GM11168 (cell line): ENCODE results near the gene UBALD2.
"Not testable (repeated sequence)": the region's sequence is repeated elsewhere in the genome, so short reads cannot be mapped to it uniquely, and the experiment has no call there.

Source experiments
- in situ Hi-C: fragments of 300-500 bp; cut with MboI; formaldehyde crosslinking; loops from one replicate; pipeline ENCODE4 v1.12.0; 2022; ENCODE audit warnings: low sequenced_read_pairs; ENCODE audit not compliant: unreplicated experiment

Gene UBALD2

DNA sequence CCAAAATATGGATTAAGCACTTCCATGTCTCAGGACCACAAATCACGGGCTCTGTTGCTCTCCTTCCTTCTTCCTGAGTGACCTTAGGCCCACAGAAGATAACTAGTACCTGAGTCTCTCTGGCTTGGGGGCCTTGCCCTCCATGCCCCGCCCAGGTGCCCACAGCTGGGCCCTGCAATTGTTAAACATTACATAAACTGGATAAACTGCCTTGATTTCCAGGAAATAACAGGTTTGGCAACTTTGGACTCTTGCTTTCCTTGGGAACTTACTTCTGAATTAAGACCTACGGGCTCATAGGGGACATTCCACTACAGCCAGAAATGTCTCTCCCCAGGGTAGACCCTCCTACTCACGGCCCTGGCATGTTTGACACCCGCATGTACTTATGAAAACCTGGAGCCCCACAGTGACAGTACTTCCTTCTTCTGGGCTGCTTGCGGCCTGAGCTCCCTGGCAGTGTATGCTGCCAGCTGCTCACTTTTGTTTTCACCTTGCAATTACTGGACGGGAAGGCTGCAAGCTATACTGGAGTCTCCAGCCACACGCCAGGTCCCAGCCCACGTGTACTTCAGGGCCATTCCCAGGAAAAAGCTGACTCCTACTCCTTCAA lies 2.3 kb upstream of the UBALD2 start:
- in situ Hi-C loops = loop anchor here (5.0 kb wide), 1 partner anchor 76 kb away; no protein-coding TSS in a partner anchor

DNA sequence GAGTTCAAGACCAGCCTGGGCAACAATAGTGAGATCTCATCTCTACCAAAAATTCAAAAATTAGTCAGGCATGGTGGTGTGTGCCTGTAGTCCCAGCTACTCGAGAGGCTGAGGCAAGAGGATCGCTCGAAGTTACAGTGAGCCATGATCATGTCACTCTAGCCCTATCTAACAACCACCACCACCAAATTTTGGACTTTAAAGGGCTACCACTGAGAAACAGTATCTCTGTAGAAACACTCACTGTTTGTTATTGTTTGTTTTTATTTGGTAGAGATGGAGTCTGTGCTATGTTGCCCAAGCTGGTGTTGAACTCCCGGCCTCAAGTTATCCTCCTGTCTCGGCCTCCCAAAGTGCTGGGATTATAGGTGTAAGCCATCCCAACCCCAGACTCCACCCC lies 1.3 kb upstream of the UBALD2 start:
- in situ Hi-C loops = loop anchor here (5.0 kb wide), 1 partner anchor 77 kb away; no protein-coding TSS in a partner anchor

DNA sequence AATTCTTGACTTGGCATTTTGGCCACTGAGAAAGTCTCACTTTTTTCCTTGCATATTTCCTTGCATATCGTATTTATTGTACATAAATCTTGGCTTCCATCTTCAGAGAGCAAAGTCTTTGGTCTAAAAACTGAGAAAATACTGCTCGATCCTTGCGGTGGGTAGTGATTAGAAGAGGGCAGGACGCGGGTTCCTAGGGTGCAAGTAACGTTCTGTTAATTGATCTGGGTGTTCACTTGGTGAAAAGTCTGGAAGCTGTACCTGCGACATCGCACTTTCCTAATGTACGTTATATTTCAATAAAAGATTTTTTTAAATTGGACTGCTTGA lies 758 bp upstream of the UBALD2 start:
- in situ Hi-C loops = loop anchor here (5.0 kb wide), 1 partner anchor 77 kb away; no protein-coding TSS in a partner anchor

DNA sequence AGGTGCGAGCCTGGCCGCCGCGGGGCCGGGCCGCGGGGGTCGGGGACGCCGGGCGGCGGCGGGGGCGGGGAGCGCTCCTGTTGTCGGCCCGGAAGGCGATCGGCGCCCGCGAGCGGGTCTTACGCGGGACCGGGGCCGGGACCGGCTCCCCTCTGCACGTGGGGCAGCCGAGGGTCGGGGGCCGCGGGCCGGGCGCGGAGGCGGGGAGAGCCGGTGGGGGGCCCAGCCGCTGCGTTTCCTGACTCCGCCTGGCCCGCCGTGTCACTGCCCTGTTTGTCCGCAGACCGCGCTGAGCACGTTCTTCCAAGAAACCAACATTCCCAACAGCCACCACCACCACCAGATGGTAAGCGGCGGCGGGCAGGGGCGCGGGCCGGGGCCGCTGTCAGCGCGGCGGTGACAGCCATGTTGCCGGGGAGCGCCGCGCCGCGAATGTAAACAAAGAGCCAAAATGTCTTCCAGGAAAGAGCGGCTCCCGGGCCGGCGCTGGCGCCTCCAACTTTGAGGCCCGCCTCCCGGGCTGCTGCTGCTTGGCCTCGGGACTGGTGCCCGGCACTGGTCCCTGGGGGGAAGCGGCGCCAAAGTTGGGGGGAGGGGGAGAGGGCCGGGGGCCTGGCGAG lies 586 bp downstream of the UBALD2 start:
- in situ Hi-C loops = no loop called here

DNA sequence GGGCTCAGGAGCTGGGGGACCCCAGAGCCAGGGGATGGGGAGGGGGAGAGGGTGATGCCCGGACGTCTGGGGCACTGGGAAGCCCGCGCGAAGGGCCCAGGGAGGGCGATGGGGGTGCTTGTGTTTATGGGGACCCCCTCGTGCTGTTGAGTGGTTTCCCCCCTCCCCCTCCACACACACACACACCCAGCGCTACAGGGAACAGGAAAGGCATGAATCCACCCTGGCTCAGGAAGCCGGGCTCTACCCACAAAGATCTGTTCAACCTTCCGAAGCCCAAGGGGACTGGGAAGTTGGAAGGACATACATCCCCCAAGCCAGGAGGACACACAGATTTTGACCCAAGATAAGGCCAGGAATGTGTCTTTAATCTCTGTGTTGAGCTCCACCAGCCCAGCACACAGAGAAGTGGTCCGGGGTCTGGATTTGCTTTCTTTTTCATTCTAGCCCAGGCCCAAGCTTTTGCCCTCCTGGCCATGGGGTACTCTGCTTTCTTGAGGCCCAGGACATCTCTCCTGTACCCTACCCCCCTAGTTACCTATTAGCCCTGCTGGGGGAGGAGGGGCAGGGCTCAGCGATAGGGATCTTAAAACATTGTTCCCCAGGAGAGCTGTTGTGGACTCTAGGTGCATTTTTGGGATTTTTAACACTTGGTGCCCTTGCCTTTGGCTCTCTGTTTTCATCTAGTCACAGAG lies 1.2 kb downstream of the UBALD2 start:
- in situ Hi-C loops = no loop called here

DNA sequence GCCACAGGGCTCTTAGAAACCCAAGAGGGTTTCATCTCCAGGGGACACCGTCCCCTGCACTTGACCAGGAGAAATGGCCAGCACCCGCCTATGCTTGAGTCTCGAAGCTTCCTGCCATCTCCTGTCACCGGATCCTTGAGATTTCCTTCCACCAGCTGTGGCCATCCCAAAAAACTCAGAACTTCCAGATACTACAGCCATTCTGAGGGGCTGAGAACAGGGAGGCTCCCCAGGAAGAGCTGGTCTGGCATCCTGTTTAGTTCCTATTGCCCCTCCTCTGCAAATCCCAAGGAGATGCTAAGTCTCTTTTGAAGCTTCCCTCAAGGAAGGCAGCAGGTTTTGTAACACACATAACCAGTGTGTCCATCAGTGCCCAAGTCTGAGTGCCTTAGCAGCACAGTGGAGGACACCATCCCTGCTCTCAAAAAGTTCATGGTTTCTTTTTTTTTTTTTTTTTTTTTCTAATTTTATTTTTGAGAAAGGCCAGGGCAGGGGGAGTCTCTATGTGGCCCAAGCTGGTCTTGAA lies 2.0 kb downstream of the UBALD2 start:
- in situ Hi-C loops = no loop called here

DNA sequence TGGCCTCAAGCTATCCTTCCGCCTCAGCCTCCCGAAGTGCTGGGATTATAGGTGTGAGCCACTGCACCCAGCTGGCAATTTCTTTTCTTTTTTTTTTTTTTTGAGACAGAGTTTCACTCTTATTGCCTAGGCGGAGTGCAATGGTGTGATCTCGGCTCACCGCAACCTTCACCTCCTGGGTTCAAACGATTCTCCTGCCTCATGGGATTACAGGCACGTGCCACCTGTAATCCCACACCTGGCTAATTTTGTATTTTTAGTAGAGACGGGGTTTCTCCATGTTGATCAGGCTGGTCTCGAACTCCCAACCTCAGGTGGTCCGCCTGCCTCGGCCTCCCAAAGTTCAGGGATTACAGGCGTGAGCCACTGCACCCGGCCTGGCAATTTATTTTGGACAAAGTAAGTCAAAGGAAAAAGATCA lies 2.4 kb downstream of the UBALD2 start:
- in situ Hi-C loops = not testable (repeated sequence)

DNA sequence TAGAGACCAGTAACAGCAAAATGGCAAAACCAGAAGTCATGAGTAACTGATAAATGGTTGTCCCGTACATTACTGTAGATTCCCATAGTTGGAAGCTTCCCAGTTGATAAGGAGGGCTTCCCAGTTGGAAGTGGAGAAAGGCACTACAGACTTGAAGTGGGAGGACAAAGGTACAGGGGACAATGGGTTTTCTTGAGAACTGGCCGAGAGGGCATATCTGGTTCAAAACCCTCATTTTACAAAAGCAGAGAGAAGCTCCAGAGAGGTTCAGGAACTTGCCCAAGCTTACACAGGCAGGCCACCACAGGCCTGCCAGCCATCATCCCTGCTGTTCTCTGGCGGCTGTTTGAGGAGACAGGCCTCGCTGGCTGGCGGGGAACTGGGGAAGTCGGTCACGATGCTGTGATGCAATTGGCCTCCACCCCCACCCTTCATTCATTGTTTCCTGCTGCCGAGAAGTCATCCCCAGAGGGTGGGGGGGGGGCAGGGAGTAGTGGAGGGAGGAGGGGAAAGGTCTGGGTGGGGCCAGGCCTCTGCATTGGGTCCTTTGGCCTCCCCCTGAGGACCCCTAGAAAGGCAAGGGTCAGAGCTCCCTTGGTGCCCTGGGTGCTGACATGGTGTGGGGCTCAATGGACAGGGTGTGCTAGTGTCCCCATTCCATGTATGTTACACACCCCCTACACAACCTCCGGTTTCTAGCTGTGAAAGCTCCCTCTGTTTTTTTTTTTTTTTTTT lies 3.0 kb downstream of the UBALD2 start:
- in situ Hi-C loops = no loop called here

DNA sequence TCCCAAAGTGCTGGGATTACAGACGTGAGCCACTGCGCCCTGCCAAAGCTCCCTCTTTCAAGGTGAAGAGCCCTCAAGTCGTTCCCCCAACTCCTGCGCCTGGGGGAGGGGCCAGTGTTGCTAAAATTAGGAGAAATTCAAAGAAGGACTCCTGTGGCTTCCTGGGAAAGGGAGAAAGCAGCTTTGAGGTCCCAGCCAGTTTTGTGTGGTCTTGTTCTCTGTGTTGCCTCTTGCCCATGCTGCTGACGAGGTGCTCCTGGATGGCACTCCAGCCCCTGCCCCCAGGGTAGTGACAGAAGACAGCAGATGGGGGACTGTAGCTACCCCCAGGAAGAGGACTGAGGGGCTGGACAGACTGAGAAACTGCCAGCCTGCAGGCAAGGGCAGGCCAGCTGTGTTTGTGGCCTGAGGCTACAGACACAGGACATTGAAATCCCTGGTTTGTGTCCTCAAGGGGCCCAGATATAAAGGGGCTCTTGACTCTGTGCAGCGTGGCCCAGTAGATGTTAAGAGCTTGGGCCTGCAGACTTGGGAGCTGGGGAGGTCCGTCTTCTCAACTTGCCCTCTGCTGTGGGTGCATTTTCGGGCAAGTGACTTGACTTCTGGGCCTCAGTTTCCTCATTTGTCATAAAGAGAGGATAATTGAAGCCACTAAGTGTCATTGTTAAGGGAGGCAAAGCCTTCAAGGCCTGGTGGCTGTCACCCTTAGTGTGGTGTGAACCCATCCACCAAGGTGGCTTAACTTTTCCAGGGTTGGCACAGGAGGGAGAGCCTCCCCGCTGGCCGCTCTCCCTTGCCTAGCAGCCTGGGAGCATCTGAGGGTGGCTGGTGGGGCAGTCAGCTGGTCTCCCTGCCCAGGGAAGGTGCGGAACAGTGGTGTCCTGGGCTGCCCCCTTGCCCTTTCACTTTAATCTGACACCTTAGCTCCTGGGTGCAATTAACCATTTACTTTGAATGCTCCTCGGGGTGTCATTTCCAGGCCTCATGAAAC lies 4.1 kb downstream of the UBALD2 start:
- in situ Hi-C loops = no loop called here

DNA sequence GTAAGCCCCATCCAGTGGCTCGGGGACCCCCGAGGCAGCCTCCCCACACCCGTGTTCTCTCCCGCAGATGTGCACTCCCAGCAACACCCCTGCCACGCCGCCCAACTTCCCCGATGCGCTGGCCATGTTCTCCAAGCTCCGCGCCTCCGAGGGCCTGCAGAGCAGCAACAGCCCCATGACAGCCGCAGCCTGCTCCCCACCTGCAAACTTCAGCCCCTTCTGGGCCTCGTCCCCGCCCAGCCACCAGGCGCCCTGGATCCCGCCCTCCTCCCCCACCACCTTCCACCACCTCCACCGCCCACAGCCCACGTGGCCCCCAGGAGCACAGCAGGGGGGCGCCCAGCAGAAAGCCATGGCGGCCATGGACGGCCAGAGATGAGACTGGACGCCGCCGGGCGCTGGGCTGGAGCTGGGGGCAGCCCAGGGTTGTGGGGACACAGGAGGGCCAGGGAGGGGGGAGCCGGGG lies 5.0 kb downstream of the UBALD2 start:
- in situ Hi-C loops = no loop called here

DNA sequence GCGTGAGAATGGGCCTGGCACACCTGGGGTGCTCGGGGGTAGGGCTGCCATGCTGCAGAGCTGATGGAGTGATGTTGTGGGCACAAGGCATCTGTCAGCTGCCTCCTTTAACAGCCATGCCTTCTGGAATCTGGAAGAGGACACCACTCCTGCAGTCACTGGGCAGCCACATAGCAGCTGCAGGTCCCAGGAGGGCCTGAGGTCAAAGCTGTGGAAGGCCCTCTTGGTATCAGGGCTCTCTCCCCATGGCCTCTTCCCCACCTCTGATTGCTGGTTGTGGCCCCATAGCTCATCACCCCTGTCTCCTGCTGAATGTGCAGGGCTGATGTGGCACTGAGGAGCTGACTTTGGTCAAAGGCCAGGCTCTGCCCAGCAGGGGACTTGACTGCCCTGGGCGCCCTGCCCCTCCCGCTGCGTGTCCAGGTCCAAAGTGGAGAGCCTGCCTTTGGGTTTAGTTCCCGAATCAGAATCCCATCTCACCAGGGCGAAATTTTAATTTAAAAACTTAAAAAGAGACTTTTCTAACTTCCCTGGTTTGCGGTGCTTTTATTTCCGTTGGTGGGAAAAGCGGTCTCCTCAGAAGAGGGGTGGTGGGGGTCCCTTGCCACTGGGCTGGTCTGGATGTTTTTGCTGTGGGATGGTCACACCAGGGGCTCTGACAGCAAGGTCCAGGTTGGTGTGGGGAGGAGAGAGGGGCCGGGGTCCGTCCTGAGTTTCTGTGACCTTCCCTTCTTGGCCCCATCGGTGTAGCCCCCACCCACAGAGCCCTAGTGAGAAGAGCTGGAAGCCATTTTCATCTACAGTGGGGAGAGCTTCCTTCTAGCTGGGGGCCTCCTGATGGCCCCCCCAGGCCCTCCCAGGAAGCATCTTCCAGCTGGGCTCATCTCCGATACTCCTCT lies 5.9 kb downstream of the UBALD2 start:
- in situ Hi-C loops = no loop called here

DNA sequence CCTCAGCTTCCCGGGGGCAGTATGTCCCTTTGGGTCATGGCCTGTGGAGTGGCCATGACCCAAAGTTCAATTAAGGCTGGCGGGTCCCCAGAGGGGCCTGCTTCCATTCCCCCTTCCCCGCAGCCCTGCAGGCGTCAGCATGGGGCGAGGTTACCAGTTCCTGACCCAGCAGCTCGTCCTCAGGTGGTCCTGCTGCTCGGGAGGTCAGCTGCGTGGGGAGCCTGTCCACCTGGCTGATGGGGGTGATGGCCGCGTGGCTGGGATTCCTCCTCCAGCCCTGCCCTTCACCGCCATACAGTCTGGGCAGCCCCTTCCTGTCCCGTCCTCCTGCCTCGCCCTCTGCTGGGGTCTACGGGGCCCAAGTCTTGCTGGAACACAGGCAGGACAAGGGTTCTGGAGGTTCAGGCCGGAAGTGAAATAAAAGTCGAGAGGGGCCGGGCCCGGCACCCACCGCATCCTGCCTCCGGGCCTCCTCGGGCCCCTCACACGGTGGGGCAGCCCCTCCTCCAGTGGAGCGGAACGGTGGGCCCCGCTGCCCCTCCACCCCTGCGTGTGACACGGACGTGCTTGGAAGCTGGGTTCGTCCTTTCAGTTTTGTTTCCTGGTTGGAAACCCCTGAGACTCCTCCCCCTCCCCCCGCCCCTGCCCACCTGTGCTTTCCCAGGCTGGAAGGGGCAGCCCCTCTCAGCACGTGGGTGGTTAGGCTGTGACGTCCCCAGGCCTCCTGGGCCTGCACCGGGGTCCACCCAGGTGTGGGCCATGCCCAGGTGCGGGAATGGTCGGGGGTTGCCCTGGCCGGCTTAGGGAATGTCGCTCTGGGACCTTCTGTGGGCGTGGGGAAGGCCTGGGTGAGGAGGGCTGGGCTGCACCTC lies 6.8 kb downstream of the UBALD2 start:
- in situ Hi-C loops = no loop called here

DNA sequence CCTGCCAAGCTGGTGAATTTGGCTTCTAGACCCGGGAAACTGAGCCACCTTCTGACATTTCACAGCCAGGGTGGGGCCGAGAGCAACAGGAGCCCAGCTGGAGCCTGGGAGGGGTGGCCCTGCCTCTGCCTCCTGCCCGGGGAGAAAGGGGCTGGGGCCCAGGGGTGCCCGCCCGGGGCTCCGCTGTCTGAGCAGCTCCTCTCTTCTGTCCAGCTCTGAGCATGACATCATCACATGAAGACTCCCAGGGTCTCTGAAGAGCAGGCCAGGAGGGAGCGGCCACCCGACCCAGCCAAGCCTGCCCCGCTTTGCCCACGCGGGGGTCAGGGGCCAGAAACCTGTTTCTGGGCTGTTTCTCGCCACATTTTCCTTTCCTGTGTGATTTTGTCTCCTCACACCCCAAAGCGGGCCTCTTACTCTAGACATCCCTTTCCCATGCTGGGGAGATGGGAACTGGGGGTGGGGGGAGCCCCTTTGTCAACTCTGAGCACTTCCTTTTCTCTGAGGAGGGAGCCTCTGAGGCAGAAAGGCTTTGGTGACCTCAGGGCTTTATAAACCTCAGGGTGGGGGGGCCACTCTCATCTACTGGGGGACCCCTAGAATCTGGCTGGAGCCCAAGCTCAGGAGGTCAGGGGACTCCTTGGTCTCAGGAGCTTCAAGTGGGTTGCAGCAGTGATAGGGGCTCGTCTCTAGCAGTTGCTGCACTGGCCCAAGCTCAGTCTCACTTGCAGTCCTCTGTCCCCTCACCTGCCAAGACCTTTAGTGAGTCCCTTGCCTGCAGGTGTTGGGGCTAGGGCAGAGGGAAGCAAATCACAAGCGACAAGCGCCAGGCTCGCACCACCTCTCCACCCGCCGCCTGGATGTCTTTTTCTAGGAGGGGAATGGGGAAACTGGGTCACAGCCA lies 7.6 kb downstream of the UBALD2 start:
- in situ Hi-C loops = no loop called here

DNA sequence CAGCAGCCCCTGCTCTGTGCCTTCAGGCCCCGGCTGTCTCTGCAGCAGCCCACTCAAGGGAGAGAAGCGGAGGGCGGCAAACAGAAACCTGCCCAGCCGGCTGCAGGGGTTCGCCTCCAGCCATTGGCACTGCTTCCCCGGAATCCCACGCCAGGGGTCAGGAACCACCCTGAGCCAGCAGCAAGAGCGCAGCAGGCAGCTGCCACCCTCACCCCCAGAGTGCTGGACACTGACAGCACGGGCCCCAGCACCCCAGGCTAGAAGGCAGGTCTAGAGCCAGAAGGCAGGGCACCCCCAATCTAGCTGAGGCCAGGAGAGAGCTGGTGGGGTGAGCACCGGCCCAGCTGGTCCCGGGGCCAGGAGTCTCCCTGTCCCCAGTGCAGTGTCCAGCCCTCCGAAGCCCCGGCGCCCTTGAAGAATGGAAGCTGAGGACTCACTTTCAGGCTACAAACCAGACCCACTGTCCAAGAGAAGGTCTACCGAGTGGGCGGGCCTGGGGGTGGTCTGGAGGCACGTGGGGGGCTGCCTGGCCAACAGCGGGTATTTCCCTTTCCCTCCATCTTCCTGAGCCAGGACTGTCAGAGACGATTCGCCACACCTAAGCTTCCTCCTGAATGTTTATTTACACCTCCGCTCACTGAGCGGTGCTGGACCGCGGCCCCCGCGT lies 8.4 kb downstream of the UBALD2 start:
- in situ Hi-C loops = no loop called here

DNA sequence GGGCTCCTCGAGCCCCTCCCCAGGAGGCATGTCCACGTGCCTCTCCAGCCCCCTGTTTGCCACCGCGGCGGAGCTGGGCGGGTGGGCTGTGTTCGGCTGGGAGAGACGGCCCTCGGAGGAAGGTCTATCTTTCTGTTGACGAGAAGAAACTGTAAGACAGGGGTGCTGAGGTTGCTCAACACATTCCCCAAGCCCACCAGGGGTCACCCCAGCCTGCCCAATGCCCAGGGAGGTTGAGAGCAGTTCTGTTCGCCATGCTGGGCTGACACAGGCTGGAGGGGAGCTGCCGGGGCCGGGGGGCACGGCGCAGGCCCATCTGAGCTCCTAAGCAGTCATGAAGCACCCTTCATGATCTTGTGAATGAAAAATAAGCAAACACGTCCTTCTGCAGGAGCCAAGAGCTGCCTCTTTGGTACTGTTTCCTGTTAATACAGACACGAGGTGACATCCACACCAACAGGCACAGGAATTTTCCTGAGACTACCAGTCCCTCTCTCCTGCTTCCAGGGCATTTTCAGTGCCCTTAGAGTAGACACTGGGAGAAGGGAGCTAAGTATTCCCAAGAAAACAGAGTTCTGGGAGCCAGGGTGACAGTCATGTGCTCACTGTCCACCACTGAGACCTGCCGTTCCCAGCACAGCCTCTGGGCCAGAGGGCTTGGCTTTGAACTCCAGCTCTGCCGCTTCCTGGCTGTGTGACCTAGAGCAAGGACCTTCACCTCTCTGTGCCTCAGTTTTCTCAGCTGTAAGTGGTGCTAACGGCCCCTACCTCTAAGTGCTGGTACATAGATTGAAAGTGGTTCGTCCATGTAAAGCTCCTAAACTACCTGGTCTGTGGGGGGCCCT lies 9.2 kb downstream of the UBALD2 start:
- in situ Hi-C loops = no loop called here
